ENCODE results near the gene SECTM1.
"Not testable (repeated sequence)": the region's sequence is repeated elsewhere in the genome, so short reads cannot be mapped to it uniquely, and the experiment has no call there.

The SECTM1 gene

DNA sequence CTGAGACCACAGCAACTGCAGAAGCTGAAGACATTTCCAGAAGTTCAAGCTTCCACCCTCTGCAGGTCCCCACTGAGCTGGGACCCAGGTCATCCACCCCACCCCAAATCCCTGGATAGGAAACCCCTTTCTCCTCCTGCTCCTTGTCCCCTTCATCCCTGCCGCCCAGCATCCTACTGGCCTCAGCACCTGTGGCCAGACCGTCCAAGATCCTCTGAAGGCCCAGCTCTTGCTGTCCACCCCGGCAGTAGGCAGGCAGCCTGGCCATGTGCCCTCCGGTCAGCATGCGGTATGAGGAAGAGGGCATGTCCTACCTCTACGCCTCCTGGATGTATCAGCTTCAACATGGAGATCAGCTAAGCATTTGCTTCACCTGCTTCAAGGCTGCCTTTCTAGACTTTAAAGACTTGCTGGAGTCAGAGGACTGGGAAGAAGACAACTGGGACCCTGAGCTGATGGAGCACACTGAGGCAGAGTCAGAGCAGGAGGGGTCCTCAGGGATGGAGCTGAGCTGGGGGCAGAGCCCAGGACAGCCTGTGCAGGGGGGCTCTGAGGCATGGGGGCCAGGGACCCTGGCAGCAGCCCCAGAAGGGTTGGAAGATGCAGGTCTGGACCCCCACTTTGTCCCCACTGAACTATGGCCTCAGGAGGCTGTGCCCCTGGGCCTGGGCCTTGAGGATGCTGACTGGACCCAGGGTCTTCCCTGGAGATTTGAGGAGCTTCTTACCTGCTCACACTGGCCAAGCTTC is 28.5 kb upstream of the SECTM1 start:
- peaks cover 7% of the 10 kb centered on the region for H3F3A ChIP-seq (ENCODE audit: control insufficient read depth, insufficient read depth)
- no peaks in the 10 kb centered on the region for H3K36me3 ChIP-seq (ENCODE audit: control insufficient read depth, low read length)
- H3K4me2 ChIP-seq (ENCODE audit: low read length), result no peak overlapping the region
- no peak for TF ChIP-seq EZH2phosphoT487 (IDR thresholded peaks at IDR 0.05; ENCODE audit: borderline replicate concordance, low read length)
- TF ChIP-seq, protein P1, sequence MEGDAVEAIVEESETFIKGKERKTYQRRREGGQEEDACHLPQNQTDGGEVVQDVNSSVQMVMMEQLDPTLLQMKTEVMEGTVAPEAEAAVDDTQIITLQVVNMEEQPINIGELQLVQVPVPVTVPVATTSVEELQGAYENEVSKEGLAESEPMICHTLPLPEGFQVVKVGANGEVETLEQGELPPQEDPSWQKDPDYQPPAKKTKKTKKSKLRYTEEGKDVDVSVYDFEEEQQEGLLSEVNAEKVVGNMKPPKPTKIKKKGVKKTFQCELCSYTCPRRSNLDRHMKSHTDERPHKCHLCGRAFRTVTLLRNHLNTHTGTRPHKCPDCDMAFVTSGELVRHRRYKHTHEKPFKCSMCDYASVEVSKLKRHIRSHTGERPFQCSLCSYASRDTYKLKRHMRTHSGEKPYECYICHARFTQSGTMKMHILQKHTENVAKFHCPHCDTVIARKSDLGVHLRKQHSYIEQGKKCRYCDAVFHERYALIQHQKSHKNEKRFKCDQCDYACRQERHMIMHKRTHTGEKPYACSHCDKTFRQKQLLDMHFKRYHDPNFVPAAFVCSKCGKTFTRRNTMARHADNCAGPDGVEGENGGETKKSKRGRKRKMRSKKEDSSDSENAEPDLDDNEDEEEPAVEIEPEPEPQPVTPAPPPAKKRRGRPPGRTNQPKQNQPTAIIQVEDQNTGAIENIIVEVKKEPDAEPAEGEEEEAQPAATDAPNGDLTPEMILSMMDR (IDR thresholded peaks at IDR 0.05; ENCODE audit: low read depth, low read length, poor library complexity, severe bottlenecking), result no peak
- H3K79me2 ChIP-seq (ENCODE audit: control insufficient read depth, low read length), result no peaks in the 10 kb centered on the region
- no peak overlapping the region for H3K4me3 ChIP-seq (ENCODE audit: low read length)
- H3K9me2 ChIP-seq (replicated peaks; ENCODE audit: control insufficient read depth, low read length), result no peaks in the 10 kb centered on the region
- no peaks in the 10 kb centered on the region for H3K27me3 ChIP-seq (ENCODE audit: control insufficient read depth, low read length)
- H4K20me1 ChIP-seq (ENCODE audit: control insufficient read depth, insufficient read depth, low read depth, low read length), result no peaks in the 10 kb centered on the region
- peaks cover 11% of the 10 kb centered on the region for H3K4me1 ChIP-seq (ENCODE audit: control insufficient read depth, low read length)
- peaks cover 3% of the 10 kb centered on the region; the same call in 1 of the 2 replicates for H3K9me3 ChIP-seq (ENCODE audit: control insufficient read depth, insufficient read depth, low read length)
- H3K27ac ChIP-seq (ENCODE audit: low read depth, low read length), result no peak overlapping the region

DNA sequence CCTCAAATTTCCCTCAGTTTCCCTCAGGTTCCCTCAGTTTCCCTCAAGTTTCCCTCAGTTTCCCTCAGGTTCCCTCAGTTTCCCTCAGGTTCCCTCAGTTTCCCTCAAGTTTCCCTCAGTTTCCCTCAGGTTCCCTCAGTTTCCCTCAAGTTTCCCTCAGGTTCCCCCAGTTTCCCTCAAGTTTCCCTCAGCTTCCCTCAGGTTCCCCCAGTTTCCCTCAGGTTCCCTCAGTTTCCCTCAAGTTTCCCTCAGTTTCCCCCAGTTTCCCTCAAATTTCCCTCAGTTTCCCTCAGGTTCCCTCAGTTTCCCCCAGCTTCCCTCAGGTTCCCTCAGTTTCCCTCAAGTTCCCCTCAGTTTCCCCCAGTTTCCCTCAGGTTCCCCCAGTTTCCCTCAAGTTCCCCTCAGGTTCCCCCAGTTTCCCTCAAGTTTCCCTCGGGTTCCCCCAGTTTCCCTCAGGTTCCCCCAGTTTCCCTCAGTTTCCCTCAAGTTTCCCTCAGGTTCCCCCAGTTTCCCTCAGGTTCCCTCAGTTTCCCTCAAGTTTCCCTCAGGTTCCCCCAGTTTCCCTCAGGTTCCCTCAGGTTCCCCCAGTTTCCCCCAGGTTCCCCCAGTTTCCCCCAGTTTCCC is 26.0 kb upstream of the SECTM1 start:
- not testable (repeated sequence) for H3K9me2 ChIP-seq (replicated peaks; ENCODE audit: control insufficient read depth, low read length); H4K20me1 ChIP-seq (ENCODE audit: control insufficient read depth, insufficient read depth, low read depth, low read length); H3K36me3 ChIP-seq (ENCODE audit: control insufficient read depth, low read length); H3K9me3 ChIP-seq (ENCODE audit: control insufficient read depth, insufficient read depth, low read length); H3K4me2 ChIP-seq (ENCODE audit: low read length); H3F3A ChIP-seq (ENCODE audit: control insufficient read depth, insufficient read depth); H3K4me3 ChIP-seq (ENCODE audit: low read length); H3K79me2 ChIP-seq (ENCODE audit: control insufficient read depth, low read length); H3K27ac ChIP-seq (ENCODE audit: low read depth, low read length); H3K27me3 ChIP-seq (ENCODE audit: control insufficient read depth, low read length)
- H3K4me1 ChIP-seq (ENCODE audit: control insufficient read depth, low read length), result peaks cover 11% of the 10 kb centered on the region

DNA sequence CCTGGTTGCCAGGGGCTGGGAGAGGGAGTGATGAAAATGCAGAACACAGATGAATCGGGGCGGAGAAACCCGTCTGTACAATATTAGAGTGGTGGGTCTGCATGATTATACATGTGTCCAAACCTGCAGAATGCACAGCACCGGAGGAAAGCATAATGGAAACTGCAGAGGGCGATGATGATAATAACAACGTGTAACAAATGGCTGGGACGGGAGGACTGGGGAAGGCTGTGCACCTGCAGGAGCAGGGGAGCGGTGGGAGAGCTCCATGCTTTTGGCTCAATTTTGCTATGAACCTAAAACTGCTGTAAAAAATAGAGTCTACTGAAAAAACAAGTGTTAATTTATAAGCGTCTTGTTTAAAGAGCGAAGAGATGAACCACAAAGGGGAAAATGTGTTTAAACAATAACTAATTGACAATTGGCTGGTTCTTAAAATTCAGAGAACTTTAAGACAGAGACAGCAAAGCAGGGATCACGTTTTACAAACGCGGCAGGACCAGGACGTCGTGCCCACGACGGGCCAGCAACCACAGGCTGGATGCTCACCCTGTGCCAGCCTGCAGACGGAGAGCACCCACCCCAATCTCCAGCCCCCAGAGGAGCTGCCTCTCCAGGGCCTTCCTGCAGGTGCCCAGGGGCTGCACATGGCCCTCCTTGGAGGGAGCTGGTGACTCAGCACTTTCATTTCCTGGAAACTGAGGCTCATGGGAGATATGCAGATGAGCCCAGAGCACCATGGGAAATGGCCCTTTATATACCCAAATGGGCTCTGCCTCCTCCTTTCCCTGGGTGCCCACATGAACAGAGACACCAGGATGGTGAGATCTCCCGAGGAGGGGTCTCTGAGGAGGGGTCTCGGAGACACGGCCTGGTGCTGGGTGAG is 25.1 kb upstream of the SECTM1 start, which contains the start of gene TEX19:
TEX19 (plus strand) TSS at position 783 of the 886 bp plus-strand sequence. CDS start 2,904 bp downstream, outside the sequence.
- Histone ChIP-seq H3K4me2 (ENCODE audit: low read length) (peak within 1 kb of the TSS; percentile 36), H3K27ac (ENCODE audit: low read depth, low read length) (no peak within 1 kb of the TSS)

More for the DNA sequence above, 25.1 kb upstream of the SECTM1 start, which contains the start of gene TEX19:
- Histone ChIP-seq H3K4me3 (ENCODE audit: low read length) (no peak within 1 kb of the TSS), H3K79me2 (ENCODE audit: control insufficient read depth, low read length) (no peaks in the 10 kb centered on the region), H3F3A (ENCODE audit: control insufficient read depth, insufficient read depth) (peaks cover 7% of the 10 kb centered on the region), H3K27me3 (ENCODE audit: control insufficient read depth, low read length) (no peaks in the 10 kb centered on the region), H3K9me2 (replicated peaks; ENCODE audit: control insufficient read depth, low read length) (no peaks in the 10 kb centered on the region), H3K4me1 (ENCODE audit: control insufficient read depth, low read length) (peaks cover 11% of the 10 kb centered on the region), H3K9me3 (ENCODE audit: control insufficient read depth, insufficient read depth, low read length) (peaks cover 3% of the 10 kb centered on the region; the same call in 1 of the 2 replicates), H4K20me1 (ENCODE audit: control insufficient read depth, insufficient read depth, low read depth, low read length) (no peaks in the 10 kb centered on the region), H3K36me3 (ENCODE audit: control insufficient read depth, low read length) (no peaks in the 10 kb centered on the region)
- TF ChIP-seq EZH2phosphoT487 (IDR thresholded peaks at IDR 0.05; ENCODE audit: borderline replicate concordance, low read length), result no peak
- TF ChIP-seq, protein P1 (IDR thresholded peaks at IDR 0.05; ENCODE audit: low read depth, low read length, poor library complexity, severe bottlenecking), result peak; percentile 24

Measured in DOHH2 (cell line).